OCI-LY7 (cell line): ENCODE results near the gene SELENBP1. TPM values are rescaled to one million over a fixed set of nuclear protein-coding genes. Genes with fewer than 3 reads are reported as not detected.

Experiments used
- BruUV-seq: library from RNA; stranded (reverse); fragments of 400-500 nt; replicated peaks from 2 replicates; lab custom pipeline; 2021; lab: Mats Ljungman, UMichigan
- CTCF ChIA-PET: fragments of 300-600 bp; sonication (Branson Sonifier 250); formaldehyde crosslinking; loops from one replicate; lab custom pipeline; 2022; ENCODE audit warnings: antibody characterized with exemption; ENCODE audit not compliant: unreplicated experiment; lab: Charles Lee
- POLR2A ChIA-PET: fragments of 300-600 bp; sonication (Branson Sonifier 250); formaldehyde crosslinking; loops from one replicate; lab custom pipeline; 2022; ENCODE audit warnings: antibody characterized with exemption; lab: Charles Lee
- DNase-seq: peaks from one replicate; pipeline ENCODE4 v3.0.0-alpha.2; 2015; ENCODE audit warnings: low spot score
- H2AFZ ChIP-seq: fragments of 200-600 bp; sonication (generic), shearing (Covaris generic); 2 replicates; pipeline ENCODE4 v1.6.1; 2014; ENCODE audit warnings: mild to moderate bottlenecking, antibody characterized with exemption, low read length, moderate library complexity
- H3K27ac ChIP-seq: fragments of 200-600 bp; sonication (generic); 2 replicates; pipeline ENCODE4 v1.5.1; 2014; ENCODE audit warnings: mixed run types, low read depth, mild to moderate bottlenecking, moderate library complexity, low read length, inconsistent platforms; ENCODE audit not compliant: poor library complexity, severe bottlenecking
- H3K36me3 ChIP-seq: fragments of 200-600 bp; sonication (generic); 2 replicates; pipeline ENCODE4 v1.6.1; 2014; ENCODE audit warnings: mild to moderate bottlenecking, antibody characterized with exemption, low read length, moderate library complexity, mixed read lengths; ENCODE audit not compliant: insufficient read depth
- H3K4me1 ChIP-seq: fragments of 200-600 bp; sonication (generic); 2 replicates; pipeline ENCODE4 v1.5.1; 2014; ENCODE audit warnings: mild to moderate bottlenecking, low read length; ENCODE audit not compliant: insufficient read depth, poor library complexity, severe bottlenecking
- H3K4me2 ChIP-seq: fragments of 200-600 bp; sonication (generic); 2 replicates; pipeline ENCODE4 v1.6.1; 2014; ENCODE audit warnings: mild to moderate bottlenecking, low read length
- H3K4me3 ChIP-seq: fragments of 200-600 bp; sonication (generic); 2 replicates; pipeline ENCODE4 v1.5.1; 2014; ENCODE audit warnings: mild to moderate bottlenecking, low read depth, low read length; ENCODE audit not compliant: poor library complexity, severe bottlenecking
- H3K79me2 ChIP-seq: fragments of 200-600 bp; sonication (generic); 2 replicates; pipeline ENCODE4 v1.6.1; 2016; ENCODE audit warnings: low read depth, mild to moderate bottlenecking, low read length, moderate library complexity, mixed read lengths; ENCODE audit not compliant: insufficient read depth
- H3K9me2 ChIP-seq: fragments of 200-600 bp; sonication (generic); 2 replicates; pipeline ENCODE4 v1.6.1; 2016; ENCODE audit warnings: mild to moderate bottlenecking, low read length, mixed read lengths; ENCODE audit not compliant: insufficient read depth
- H3K9me3 ChIP-seq: fragments of 200-600 bp; sonication (generic); 2 replicates; pipeline ENCODE4 v1.6.1; 2014; ENCODE audit warnings: mild to moderate bottlenecking, mixed run types, low read length, mixed read lengths
- H4K20me1 ChIP-seq: fragments of 200-600 bp; sonication (generic); 2 replicates; pipeline ENCODE4 v1.6.1; 2014; ENCODE audit warnings: mild to moderate bottlenecking, antibody characterized with exemption, low read length, moderate library complexity, mixed read lengths; ENCODE audit not compliant: insufficient read depth
- EZH2phosphoT487 ChIP-seq: fragments of 200-600 bp; sonication (generic); IDR thresholded peaks from 2 replicates; pipeline ENCODE4 v1.6.1; 2018; ENCODE audit warnings: low read depth, borderline replicate concordance, mild to moderate bottlenecking, mixed run types, antibody characterized with exemption, low read length, moderate library complexity, mixed read lengths
- intact Hi-C: fragments of 100-400 bp; cut with micrococcal nuclease; formaldehyde crosslinking; loops from one replicate; pipeline ENCODE4 v1.10.0; 2022; ENCODE audit not compliant: unreplicated experiment
- total RNA-seq, 2 experiments: library from RNA; depleted of rRNA in 1 of 2; stranded (reverse); fragments of >200 nt in 1 of 2; shearing (Covaris generic) in 1 of 2; gene quantifications; 2 replicates each; pipeline ENCODE4 v1.2.3, GENCODE V29; 2014 to 2022
- TF ChIP-seq, protein P1 (sequence below): fragments of 200-600 bp; sonication (generic); conservative IDR thresholded peaks from 2 replicates; pipeline ENCODE4 v1.5.1; 2014; ENCODE audit warnings: mild to moderate bottlenecking, antibody characterized with exemption, low read length, moderate library complexity, mixed read lengths

SELENBP1 gene
- total RNA-seq, 2 experiments from 2014 or later: not detected

DNA sequence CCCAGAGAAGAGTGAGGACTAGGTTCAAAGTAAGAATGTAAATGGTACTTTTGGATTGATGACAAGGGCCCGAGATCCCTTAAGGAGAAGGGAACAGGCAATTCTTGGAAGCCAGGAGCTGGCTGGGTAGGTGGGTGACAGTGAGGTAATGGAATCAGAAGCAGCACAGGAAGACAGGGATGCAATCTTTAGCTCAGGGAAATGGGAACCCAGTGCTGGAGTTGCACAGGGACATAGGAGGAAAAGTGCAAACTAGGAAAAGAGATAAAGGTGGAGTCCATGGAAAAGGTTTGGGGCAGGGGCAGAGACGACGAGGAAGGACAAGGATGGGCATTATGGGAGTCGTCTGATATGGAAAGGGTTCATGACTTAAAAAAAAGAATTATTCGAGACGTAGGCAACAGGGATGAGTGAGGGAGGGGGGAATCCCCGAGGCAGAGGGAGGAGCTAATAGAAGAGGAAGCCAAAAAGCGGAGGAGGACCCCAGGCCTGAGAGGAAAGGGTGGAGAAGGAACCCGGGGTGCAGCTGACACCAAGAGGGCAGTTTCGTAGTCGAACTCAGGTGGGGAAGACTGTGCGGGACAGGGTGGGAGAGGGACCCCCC, 45.8 kb downstream of the SELENBP1 start:
- Histone ChIP-seq H3K4me3 (peak overlapping the region; percentile 74), H3K4me1 (peaks cover 23% of the 10 kb centered on the region), H2AFZ (peak overlapping the region; percentile 85), H3K9me3 (no peaks in the 10 kb centered on the region), H4K20me1 (no peaks in the 10 kb centered on the region), H3K79me2 (peaks cover 17% of the 10 kb centered on the region), H3K27ac (peak overlapping the region; percentile 67), H3K36me3 (peaks cover 33% of the 10 kb centered on the region), H3K4me2 (peak overlapping the region; percentile 90), H3K9me2 (no peaks in the 10 kb centered on the region)
- intact Hi-C loops: loop anchor here (5.0 kb wide), 1 partner anchor 44 kb away; the partner anchor contains the start of gene ZNF687
- BruUV-seq: no TSS peak
- TF ChIP-seq, protein P1, sequence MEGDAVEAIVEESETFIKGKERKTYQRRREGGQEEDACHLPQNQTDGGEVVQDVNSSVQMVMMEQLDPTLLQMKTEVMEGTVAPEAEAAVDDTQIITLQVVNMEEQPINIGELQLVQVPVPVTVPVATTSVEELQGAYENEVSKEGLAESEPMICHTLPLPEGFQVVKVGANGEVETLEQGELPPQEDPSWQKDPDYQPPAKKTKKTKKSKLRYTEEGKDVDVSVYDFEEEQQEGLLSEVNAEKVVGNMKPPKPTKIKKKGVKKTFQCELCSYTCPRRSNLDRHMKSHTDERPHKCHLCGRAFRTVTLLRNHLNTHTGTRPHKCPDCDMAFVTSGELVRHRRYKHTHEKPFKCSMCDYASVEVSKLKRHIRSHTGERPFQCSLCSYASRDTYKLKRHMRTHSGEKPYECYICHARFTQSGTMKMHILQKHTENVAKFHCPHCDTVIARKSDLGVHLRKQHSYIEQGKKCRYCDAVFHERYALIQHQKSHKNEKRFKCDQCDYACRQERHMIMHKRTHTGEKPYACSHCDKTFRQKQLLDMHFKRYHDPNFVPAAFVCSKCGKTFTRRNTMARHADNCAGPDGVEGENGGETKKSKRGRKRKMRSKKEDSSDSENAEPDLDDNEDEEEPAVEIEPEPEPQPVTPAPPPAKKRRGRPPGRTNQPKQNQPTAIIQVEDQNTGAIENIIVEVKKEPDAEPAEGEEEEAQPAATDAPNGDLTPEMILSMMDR: no peak
- no peak for TF ChIP-seq EZH2phosphoT487
- CTCF ChIA-PET: interaction anchor here (0.6 to 1.6 kb wide), 3 partner anchors 14 to 759 kb away, joined by 3 to 7 read pairs (median 4); no protein-coding TSS in a partner anchor
- DNase-seq: peak; percentile 63
- POLR2A ChIA-PET: interaction anchor here (0.6 to 2.8 kb wide), 12 partner anchors 10 to 227 kb away, joined by 3 to 11 read pairs (median 4); partner anchors contain the start of genes VPS72 and ZNF687

- ChIA-PET POLR2A (interaction anchor here (1.0 to 2.8 kb wide), 2 partner anchors 9 to 136 kb away, joined by 4 to 11 read pairs; partner anchors contain the start of gene VPS72), CTCF (no interaction called here)
- Histone ChIP-seq H3K27ac (no peak overlapping the region), H3K9me2 (no peaks in the 10 kb centered on the region), H3K9me3 (no peaks in the 10 kb centered on the region), H3K4me2 (peak overlapping the region; percentile 90), H4K20me1 (no peaks in the 10 kb centered on the region), H3K4me3 (peak overlapping the region; percentile 74), H3K4me1 (peaks cover 23% of the 10 kb centered on the region), H3K36me3 (peaks cover 35% of the 10 kb centered on the region), H3K79me2 (peaks cover 17% of the 10 kb centered on the region), H2AFZ (no peak overlapping the region)
- TF ChIP-seq, protein P1: no peak; the same call in 1 of the 2 replicates
- TF ChIP-seq EZH2phosphoT487: no peak
- intact Hi-C loops: loop anchor here (5.0 kb wide), 1 partner anchor 44 kb away; the partner anchor contains the start of gene ZNF687
- no peak for DNase-seq
- TSS peak; percentile 71 for BruUV-seq
Measured at GRCh38 chr1:151325646-151326429, 46.7 kb downstream of the SELENBP1 start.
